HTR-8/SVneo (cell line): ENCODE data around the gene TF.

Experiments
- DNase-seq: peaks from one replicate; pipeline ENCODE4 v3.0.0; 2011; ENCODE audit warnings: low spot score, mixed read lengths; ENCODE audit not compliant: insufficient read length
- FAIRE-seq: peaks from 2 replicates; lab custom pipeline; 2011; peaks lifted over from hg19 to GRCh38; lab: Jason Lieb, UNC

The TF gene

GRCh38 chr3:133831966-133832801 is 86.0 kb downstream of the TF start:
- FAIRE-seq = no peak

GRCh38 chr3:133832802-133833144 is 86.6 kb downstream of the TF start:
- no peak for DNase-seq
- FAIRE-seq = no peak

More at GRCh38 chr3:133831966-133832801, 86.0 kb downstream of the TF start:
- DNase-seq = no peak

- no peak for FAIRE-seq
- no peak for DNase-seq
Measured at GRCh38 chr3:133833267-133833666, 87.1 kb downstream of the TF start.

GRCh38 chr3:133833880-133834620 is 87.9 kb downstream of the TF start:
- no peak for FAIRE-seq

GRCh38 chr3:133834621-133835417 is 88.6 kb downstream of the TF start:
- no peak for DNase-seq
- FAIRE-seq = peak; percentile 69

More at GRCh38 chr3:133833880-133834620, 87.9 kb downstream of the TF start:
- no peak for DNase-seq

- DNase-seq (no peak), FAIRE-seq (no peak)
Measured at GRCh38 chr3:133835418-133835743, 89.2 kb downstream of the TF start.

- DNase-seq (no peak), FAIRE-seq (no peak)
Measured at GRCh38 chr3:133835961-133836360, 89.8 kb downstream of the TF start.

- no peak for DNase-seq
- FAIRE-seq = no peak
Measured at GRCh38 chr3:133836497-133837158, 90.4 kb downstream of the TF start.

- DNase-seq (no peak), FAIRE-seq (no peak)
Measured at GRCh38 chr3:133837487-133838295, 91.5 kb downstream of the TF start.

GRCh38 chr3:133838296-133838789 is 92.2 kb downstream of the TF start:
- FAIRE-seq (no peak), DNase-seq (no peak)

GRCh38 chr3:133838916-133839800 is 93.0 kb downstream of the TF start:
- DNase-seq (no peak), FAIRE-seq (no peak)

- no peak for DNase-seq
- FAIRE-seq = no peak
Measured at GRCh38 chr3:133840055-133840737, 94.0 kb downstream of the TF start.

GRCh38 chr3:133840767-133841166 is 94.6 kb downstream of the TF start:
- no peak for FAIRE-seq
- no peak for DNase-seq

GRCh38 chr3:133841196-133841595 is 95.0 kb downstream of the TF start:
- peak; percentile 28 for FAIRE-seq
- DNase-seq = no peak

GRCh38 chr3:133842158-133842557 is 96.0 kb downstream of the TF start:
- DNase-seq (no peak), FAIRE-seq (no peak)

- DNase-seq = peak; percentile 45
- no peak for FAIRE-seq
Measured at GRCh38 chr3:133843634-133844033, 97.4 kb downstream of the TF start.

- no peak for DNase-seq
- FAIRE-seq = no peak
Measured at GRCh38 chr3:133845127-133845526, 98.9 kb downstream of the TF start.
